ENCODE data around the gene FRS3. TPM values are rescaled to one million over a fixed set of nuclear protein-coding genes. Genes with fewer than 3 reads are reported as not detected.

FRS3 gene
- total RNA-seq, 2 experiments from 2014 or later, result 5.6 to 8.7 TPM

- POLR2A ChIA-PET, result interaction anchor here (0.6 to 8.3 kb wide), 2 partner anchors 31 to 81 kb away, joined by 5 to 118 read pairs; no protein-coding TSS in a partner anchor
- Histone ChIP-seq H3K9me3 (ENCODE audit: low read length) (no peaks in the 10 kb centered on the region), H4K20me1 (ENCODE audit: insufficient read depth, low read length) (no peaks in the 10 kb centered on the region), H3K79me2 (ENCODE audit: insufficient read depth, low read depth, low read length) (peaks cover 25% of the 10 kb centered on the region), H3K4me1 (ENCODE audit: insufficient read depth, low read length, poor library complexity, severe bottlenecking) (peaks cover 35% of the 10 kb centered on the region), H3K4me3 (ENCODE audit: low read depth, low read length, poor library complexity, severe bottlenecking) (peak overlapping the region; percentile 91), H3K9me2 (ENCODE audit: insufficient read depth, low read length) (no peaks in the 10 kb centered on the region), H2AFZ (ENCODE audit: low read length) (peak overlapping the region; percentile 60; the same call in 1 of the 2 replicates), H3K36me3 (ENCODE audit: insufficient read depth, low read length) (no peaks in the 10 kb centered on the region), H3K27ac (ENCODE audit: low read depth, low read length, poor library complexity, severe bottlenecking) (no peak overlapping the region), H3K4me2 (ENCODE audit: low read length) (peak overlapping the region; percentile 60)
- no TSS peak for BruUV-seq (replicated peaks)
- intact Hi-C loops (cut with micrococcal nuclease; ENCODE audit: unreplicated experiment), result no loop called here
- CTCF ChIA-PET (ENCODE audit: unreplicated experiment), result interaction anchor here (0.6 to 1.1 kb wide), 3 partner anchors 21 to 661 kb away, joined by 3 to 9 read pairs (median 6); no protein-coding TSS in a partner anchor
- DNase-seq (ENCODE audit: low spot score), result no peak
- no peak for TF ChIP-seq EZH2phosphoT487 (IDR thresholded peaks at IDR 0.05; ENCODE audit: borderline replicate concordance, low read depth, low read length)
- TF ChIP-seq CTCF (conservative IDR thresholded peaks at IDR 0.05; ENCODE audit: low read length), result no peak
Observed at GRCh38 chr6:41736186-41736733, 43.4 kb downstream of the FRS3 start.

GRCh38 chr6:41735427-41736185 is 44.1 kb downstream of the FRS3 start, which contains the start of gene TFEB:
TFEB (minus strand) TSS chr6:41735608; CDS start chr6:41691213, 44,395 bp downstream.
- H3K9me2 ChIP-seq (ENCODE audit: insufficient read depth, low read length), result no peaks in the 10 kb centered on the region
- H3K36me3 ChIP-seq (ENCODE audit: insufficient read depth, low read length), result no peaks in the 10 kb centered on the region
- TF ChIP-seq CTCF (conservative IDR thresholded peaks at IDR 0.05; ENCODE audit: low read length), result peak; percentile 76
- no peak for TF ChIP-seq EZH2phosphoT487 (IDR thresholded peaks at IDR 0.05; ENCODE audit: borderline replicate concordance, low read depth, low read length)
- ChIA-PET CTCF (ENCODE audit: unreplicated experiment) (interaction anchor here (1.1 kb wide), 1 partner anchor 31 kb away, joined by 3 read pairs; no protein-coding TSS in a partner anchor), POLR2A (interaction anchor here (0.6 to 8.3 kb wide), 3 partner anchors 13 to 82 kb away, joined by 5 to 118 read pairs (median 31); no protein-coding TSS in a partner anchor)
- H3K4me1 ChIP-seq (ENCODE audit: insufficient read depth, low read length, poor library complexity, severe bottlenecking), result peaks cover 42% of the 10 kb centered on the region
- no peaks in the 10 kb centered on the region for H4K20me1 ChIP-seq (ENCODE audit: insufficient read depth, low read length)
- peak within 1 kb of the TSS; percentile 94 for H3K27ac ChIP-seq (ENCODE audit: low read depth, low read length, poor library complexity, severe bottlenecking)
- peak within 1 kb of the TSS; percentile 97 for H3K4me2 ChIP-seq (ENCODE audit: low read length)
- H3K79me2 ChIP-seq (ENCODE audit: insufficient read depth, low read depth, low read length), result peaks cover 32% of the 10 kb centered on the region
- DNase-seq (ENCODE audit: low spot score), result peak; percentile 93
- no TSS peak for BruUV-seq (replicated peaks)
- H3K4me3 ChIP-seq (ENCODE audit: low read depth, low read length, poor library complexity, severe bottlenecking), result peak within 1 kb of the TSS; percentile 91
- H2AFZ ChIP-seq (ENCODE audit: low read length), result peak within 1 kb of the TSS; percentile 60
- intact Hi-C loops (cut with micrococcal nuclease; ENCODE audit: unreplicated experiment), result loop anchor here (1.0 to 2.0 kb wide), 4 partner anchors 41 to 309 kb away; no protein-coding TSS in a partner anchor
- H3K9me3 ChIP-seq (ENCODE audit: low read length), result no peaks in the 10 kb centered on the region
